Thyroid gland (tissue), 4 donors: Measurements from ENCODE around the gene MRC1. TPM values are rescaled to one million over a fixed set of nuclear protein-coding genes. Genes with fewer than 3 reads are reported as not detected.

Experiments
- DNase-seq, 2 donors: peaks; one replicate each; pipeline ENCODE4 v3.0.0-alpha.2; 2019
- H3K27ac ChIP-seq, 3 donors: fragments of 200-600 bp; sonication (generic); 1 replicate in 2 of 3; 2 replicates in 1 of 3; pipeline ENCODE4 v1.5.1; 2016 to 2019; ENCODE audit warnings: mild to moderate bottlenecking in 1 of 3, moderate library complexity in 1 of 3
- H3K27me3 ChIP-seq: fragments of 200-600 bp; sonication (generic); one replicate; pipeline ENCODE4 v1.5.1; 2019
- H3K36me3 ChIP-seq, 2 donors: fragments of 200-600 bp; sonication (generic); one replicate each; pipeline ENCODE4 v1.5.1; 2016 to 2019
- H3K4me1 ChIP-seq, 2 donors: fragments of 200-600 bp; sonication (generic); one replicate each; pipeline ENCODE4 v1.5.1; 2017 to 2019
- H3K4me3 ChIP-seq, 3 donors: fragments of 200-600 bp; sonication (generic); replicated peaks in 1 of 3; 1 replicate in 2 of 3; 2 replicates in 1 of 3; pipeline ENCODE4 v1.5.1; 2016; ENCODE audit warnings: mild to moderate bottlenecking in 1 of 3
- H3K9me3 ChIP-seq: fragments of 200-600 bp; sonication (generic); one replicate; pipeline ENCODE4 v1.5.1; 2017
- POLR2A ChIP-seq, 2 donors: fragments of 450-650 bp; IDR thresholded peaks; one replicate each; pipeline ENCODE4 v1.6.1; 2017; ENCODE audit warnings: antibody characterized with exemption in 2 of 2, mild to moderate bottlenecking in 2 of 2, moderate library complexity in 1 of 2
- WGBS, 2 donors: methylation state at CpG; one replicate each; pipeline ENCODE4 v1.1.5; 2017; 5-methylcytosine and 5-hydroxymethylcytosine counted together
- intact Hi-C: fragments of 100-400 bp; cut with DNase I; formaldehyde crosslinking; loops from one replicate; pipeline ENCODE4 v1.15.1; 2023
- total RNA-seq, 4 donors: library from RNA; depleted of rRNA; stranded (reverse); fragments of >200 nt; gene quantifications; one replicate each; pipeline ENCODE4 v1.2.3, GENCODE V29; 2016
- TF ChIP-seq, protein P1 (sequence below), 6 experiments: fragments of 200-600 bp in 3 of 6; fragments of 450-650 bp in 3 of 6; sonication (generic) in 3 of 6; IDR thresholded peaks; one replicate each; pipeline ENCODE4 v1.5.1; 2016 to 2019; ENCODE audit warnings: antibody characterized with exemption in 6 of 6, mild to moderate bottlenecking in 2 of 6, inconsistent platforms in 1 of 6, moderate library complexity in 1 of 6

The MRC1 gene
- total RNA-seq, 4 donors from 2014 or later, result 11.8 to 73.4 (median 36.8) TPM

DNA sequence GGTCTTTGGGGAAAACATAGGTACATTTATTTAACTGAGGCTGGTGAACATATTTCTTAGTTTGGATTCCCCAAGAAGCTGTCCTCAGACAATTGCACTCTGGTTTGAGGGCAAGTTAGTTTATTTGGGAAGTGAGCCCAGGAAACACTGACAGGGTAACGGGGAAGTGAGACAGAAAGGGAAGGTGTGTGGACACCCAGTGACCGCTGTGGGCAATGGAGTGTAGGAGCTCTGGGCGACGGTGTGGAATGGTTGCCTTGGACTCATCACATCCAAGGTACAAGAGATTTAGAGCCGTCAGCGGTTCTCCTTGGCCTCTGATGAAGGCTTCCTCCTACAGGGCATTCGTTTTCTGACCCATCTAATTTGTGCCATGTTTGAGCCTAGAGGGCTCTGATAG is 7.1 kb downstream of the MRC1 start:
- no peak for TF ChIP-seq POLR2A (IDR thresholded peaks at IDR 0.05)
- TF ChIP-seq, protein P1, sequence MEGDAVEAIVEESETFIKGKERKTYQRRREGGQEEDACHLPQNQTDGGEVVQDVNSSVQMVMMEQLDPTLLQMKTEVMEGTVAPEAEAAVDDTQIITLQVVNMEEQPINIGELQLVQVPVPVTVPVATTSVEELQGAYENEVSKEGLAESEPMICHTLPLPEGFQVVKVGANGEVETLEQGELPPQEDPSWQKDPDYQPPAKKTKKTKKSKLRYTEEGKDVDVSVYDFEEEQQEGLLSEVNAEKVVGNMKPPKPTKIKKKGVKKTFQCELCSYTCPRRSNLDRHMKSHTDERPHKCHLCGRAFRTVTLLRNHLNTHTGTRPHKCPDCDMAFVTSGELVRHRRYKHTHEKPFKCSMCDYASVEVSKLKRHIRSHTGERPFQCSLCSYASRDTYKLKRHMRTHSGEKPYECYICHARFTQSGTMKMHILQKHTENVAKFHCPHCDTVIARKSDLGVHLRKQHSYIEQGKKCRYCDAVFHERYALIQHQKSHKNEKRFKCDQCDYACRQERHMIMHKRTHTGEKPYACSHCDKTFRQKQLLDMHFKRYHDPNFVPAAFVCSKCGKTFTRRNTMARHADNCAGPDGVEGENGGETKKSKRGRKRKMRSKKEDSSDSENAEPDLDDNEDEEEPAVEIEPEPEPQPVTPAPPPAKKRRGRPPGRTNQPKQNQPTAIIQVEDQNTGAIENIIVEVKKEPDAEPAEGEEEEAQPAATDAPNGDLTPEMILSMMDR (IDR thresholded peaks at IDR 0.05), result no peak
- Histone ChIP-seq H3K4me3 (no peak overlapping the region), H3K36me3 (no peaks in the 10 kb centered on the region), H3K27me3 (no peaks in the 10 kb centered on the region), H3K4me1 (no peaks in the 10 kb centered on the region), H3K9me3 (no peaks in the 10 kb centered on the region), H3K27ac (no peak overlapping the region)
- WGBS, 2 donors, result 77 to 85% methylated on average over 7 of the region's 7 CpGs
- intact Hi-C loops, result no loop called here
- DNase-seq, result no peak

DNA sequence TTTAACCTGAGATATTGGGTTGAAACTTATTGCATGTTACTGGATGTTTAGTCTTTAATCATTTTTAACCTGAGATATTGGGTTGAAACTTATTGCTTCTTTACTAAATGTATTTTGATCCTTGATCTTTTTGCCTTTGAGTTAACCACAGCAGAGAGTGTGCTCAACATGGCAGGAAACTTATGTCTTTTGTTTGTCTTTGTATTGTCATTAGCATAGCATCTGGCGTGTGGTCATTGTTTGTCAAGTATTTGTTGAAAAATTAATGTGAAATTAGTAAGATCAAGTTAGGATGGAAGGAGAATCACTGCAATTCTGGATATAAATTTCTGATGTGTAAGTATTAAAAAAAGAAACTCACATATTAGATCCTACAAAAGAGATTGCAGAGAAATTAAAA is 8.2 kb downstream of the MRC1 start:
- no peak overlapping the region for H3K27ac ChIP-seq
- no peak for TF ChIP-seq POLR2A (IDR thresholded peaks at IDR 0.05)
- TF ChIP-seq, protein P1 (IDR thresholded peaks at IDR 0.05), result no peak
- WGBS, 2 donors, result 69% methylated on average over 1 of the region's 1 CpG
- H3K27me3 ChIP-seq, result no peaks in the 10 kb centered on the region
- no peaks in the 10 kb centered on the region for H3K9me3 ChIP-seq
- intact Hi-C loops, result no loop called here
- no peak overlapping the region for H3K4me3 ChIP-seq
- H3K36me3 ChIP-seq, result no peaks in the 10 kb centered on the region
- no peaks in the 10 kb centered on the region for H3K4me1 ChIP-seq
- DNase-seq, result no peak

GRCh38 chr10:17817790-17818189 is 8.6 kb downstream of the MRC1 start:
- intact Hi-C loops, result no loop called here
- WGBS, 2 donors, result 78 to 83% methylated on average over 3 of the region's 3 CpGs
- no peak for DNase-seq

GRCh38 chr10:17819836-17820235 is 10.7 kb downstream of the MRC1 start:
- no peaks in the 10 kb centered on the region for H3K36me3 ChIP-seq
- TF ChIP-seq POLR2A (IDR thresholded peaks at IDR 0.05), result no peak
- TF ChIP-seq, protein P1 (IDR thresholded peaks at IDR 0.05), result no peak
- H3K27ac ChIP-seq, result no peak overlapping the region
- no peaks in the 10 kb centered on the region for H3K4me1 ChIP-seq
- no peak overlapping the region for H3K4me3 ChIP-seq
- intact Hi-C loops, result no loop called here
- H3K9me3 ChIP-seq, result no peaks in the 10 kb centered on the region
- DNase-seq, result no peak
- H3K27me3 ChIP-seq, result no peaks in the 10 kb centered on the region
- WGBS, 2 donors, result 77 to 83% methylated on average over 7 of the region's 7 CpGs

More at GRCh38 chr10:17817790-17818189, 8.6 kb downstream of the MRC1 start:
- TF ChIP-seq, protein P1 (IDR thresholded peaks at IDR 0.05), result no peak
- H3K9me3 ChIP-seq, result no peaks in the 10 kb centered on the region
- no peaks in the 10 kb centered on the region for H3K36me3 ChIP-seq
- H3K27ac ChIP-seq, result no peak overlapping the region
- no peaks in the 10 kb centered on the region for H3K4me1 ChIP-seq
- H3K27me3 ChIP-seq, result no peaks in the 10 kb centered on the region
- no peak overlapping the region for H3K4me3 ChIP-seq

GRCh38 chr10:17820943-17821342 is 11.8 kb downstream of the MRC1 start:
- no peak for DNase-seq
- Histone ChIP-seq H3K4me1 (no peaks in the 10 kb centered on the region), H3K27ac (no peak overlapping the region), H3K36me3 (no peaks in the 10 kb centered on the region), H3K27me3 (no peaks in the 10 kb centered on the region), H3K4me3 (no peak overlapping the region), H3K9me3 (no peaks in the 10 kb centered on the region)
- TF ChIP-seq, protein P1 (IDR thresholded peaks at IDR 0.05), result no peak
- TF ChIP-seq POLR2A (IDR thresholded peaks at IDR 0.05), result no peak
- WGBS, 2 donors, result 80 to 84% methylated on average over 3 of the region's 3 CpGs
- intact Hi-C loops, result no loop called here
